ENCODE results near the gene PRICKLE3. TPM values are rescaled to one million over a fixed set of nuclear protein-coding genes. Genes with fewer than 3 reads are reported as not detected.
A peak's percentile ranks its signal among the peaks of the same experiment; 100 is the strongest.
"Not testable (repeated sequence)": the region's sequence is repeated elsewhere in the genome, so short reads cannot be mapped to it uniquely, and the experiment has no call there.

PRICKLE3 gene
- total and polyA plus RNA-seq, 2 of the 4 experiments (the other 2 are of a cell fraction): 3.4 to 6.4 TPM

DNA sequence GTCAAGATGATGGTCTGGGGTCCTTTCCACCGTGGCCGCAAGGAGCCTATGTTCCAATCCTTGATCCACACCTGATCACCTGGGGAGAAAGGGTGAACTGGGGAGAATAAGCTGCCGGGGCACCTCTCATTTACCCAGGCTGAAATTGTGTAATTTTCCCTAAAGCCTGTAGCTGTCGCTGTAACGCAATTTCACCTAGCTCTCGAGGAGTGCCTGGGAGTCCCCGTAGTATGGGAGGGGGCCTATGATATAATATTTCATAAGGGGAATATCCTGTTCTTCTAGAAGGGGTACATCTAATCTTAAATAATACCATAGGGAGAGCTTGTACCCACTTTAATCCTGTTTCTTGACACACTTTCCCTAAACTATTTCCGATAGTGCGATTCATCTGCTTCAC is 43.9 kb downstream of the PRICKLE3 start:
- DNase-seq; in situ Hi-C loops (cut with MboI; ENCODE audit: low sequenced_read_pairs); H3K27ac ChIP-seq (ENCODE audit: insufficient read depth, low read length); H2BK5ac ChIP-seq (ENCODE audit: low read depth, low read length, poor library complexity, severe bottlenecking); intact Hi-C loops (cut with micrococcal nuclease); BruUV-seq (replicated peaks); H3K79me1 ChIP-seq (ENCODE audit: low read depth in 1 of 2, low read length in 2 of 2); H3K9ac ChIP-seq (ENCODE audit: low read depth, low read length); H3K14ac ChIP-seq (replicated peaks; ENCODE audit: low read depth, low read length); H3K23ac ChIP-seq (ENCODE audit: low read depth, low read length); H3K4me3 ChIP-seq (ENCODE audit: insufficient read depth, low read depth, low read length); POLR2A ChIA-PET (ENCODE audit: unreplicated experiment); H2AK5ac ChIP-seq (ENCODE audit: low read depth, low read length); ATAC-seq (ENCODE audit: low read depth); H3K27me3 ChIP-seq (ENCODE audit: control insufficient read depth, insufficient read depth, low read length); H3K56ac ChIP-seq (ENCODE audit: extremely low read depth, insufficient read depth, low read length); H2BK15ac ChIP-seq (ENCODE audit: low read depth, low read length); dilution Hi-C loops (cut with HindIII; ENCODE audit: low sequenced_read_pairs, unreplicated experiment); H4K5ac ChIP-seq (ENCODE audit: low read depth, low read length); H4K20me1 ChIP-seq (ENCODE audit: insufficient read depth, low read length); H4K91ac ChIP-seq (ENCODE audit: insufficient read depth, low read depth, low read length); H3K9me1 ChIP-seq (ENCODE audit: insufficient read depth, low read length); H2BK120ac ChIP-seq (ENCODE audit: low read depth, low read length); H3K36me3 ChIP-seq (ENCODE audit: control insufficient read depth, insufficient read depth, low read length); H3K4me1 ChIP-seq (ENCODE audit: control insufficient read depth, insufficient read depth, low read length); H2AK9ac ChIP-seq (replicated peaks; ENCODE audit: low read depth, low read length, poor library complexity); H3K18ac ChIP-seq (ENCODE audit: low read depth, low read length); H2BK20ac ChIP-seq (ENCODE audit: low read depth, low read length); H3K4me2 ChIP-seq (ENCODE audit: low read depth, low read length); H3K4ac ChIP-seq (ENCODE audit: low read depth, low read length); H4K8ac ChIP-seq (ENCODE audit: low read depth in 2 of 2, low read length in 2 of 2); H2AFZ ChIP-seq (replicated peaks; ENCODE audit: low read length, poor library complexity): not testable (repeated sequence)
- WGBS, 2 experiments (ENCODE audit: extremely low coverage in 2 of 2, insufficient read length in 1 of 2): no CpG with 5 or more reads among the region's 9 CpGs
- TF ChIP-seq, protein P1, sequence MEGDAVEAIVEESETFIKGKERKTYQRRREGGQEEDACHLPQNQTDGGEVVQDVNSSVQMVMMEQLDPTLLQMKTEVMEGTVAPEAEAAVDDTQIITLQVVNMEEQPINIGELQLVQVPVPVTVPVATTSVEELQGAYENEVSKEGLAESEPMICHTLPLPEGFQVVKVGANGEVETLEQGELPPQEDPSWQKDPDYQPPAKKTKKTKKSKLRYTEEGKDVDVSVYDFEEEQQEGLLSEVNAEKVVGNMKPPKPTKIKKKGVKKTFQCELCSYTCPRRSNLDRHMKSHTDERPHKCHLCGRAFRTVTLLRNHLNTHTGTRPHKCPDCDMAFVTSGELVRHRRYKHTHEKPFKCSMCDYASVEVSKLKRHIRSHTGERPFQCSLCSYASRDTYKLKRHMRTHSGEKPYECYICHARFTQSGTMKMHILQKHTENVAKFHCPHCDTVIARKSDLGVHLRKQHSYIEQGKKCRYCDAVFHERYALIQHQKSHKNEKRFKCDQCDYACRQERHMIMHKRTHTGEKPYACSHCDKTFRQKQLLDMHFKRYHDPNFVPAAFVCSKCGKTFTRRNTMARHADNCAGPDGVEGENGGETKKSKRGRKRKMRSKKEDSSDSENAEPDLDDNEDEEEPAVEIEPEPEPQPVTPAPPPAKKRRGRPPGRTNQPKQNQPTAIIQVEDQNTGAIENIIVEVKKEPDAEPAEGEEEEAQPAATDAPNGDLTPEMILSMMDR (conservative IDR thresholded peaks at IDR 0.05; ENCODE audit: low read depth, low read length): peak; percentile 34
- peak; percentile 38 for TF ChIP-seq RAD21 (IDR thresholded peaks at IDR 0.05; ENCODE audit: low read length)
- CTCF ChIA-PET: interaction anchor here (0.8 to 1.8 kb wide), 3 partner anchors 13 to 30 kb away, joined by 3 to 6 read pairs (median 3); no protein-coding TSS in a partner anchor
- H3K9me3 ChIP-seq (ENCODE audit: control insufficient read depth, insufficient read depth, low read length): peaks cover 16% of the 10 kb centered on the region
